ENCODE results near the gene KLB.

KLB gene

DNA sequence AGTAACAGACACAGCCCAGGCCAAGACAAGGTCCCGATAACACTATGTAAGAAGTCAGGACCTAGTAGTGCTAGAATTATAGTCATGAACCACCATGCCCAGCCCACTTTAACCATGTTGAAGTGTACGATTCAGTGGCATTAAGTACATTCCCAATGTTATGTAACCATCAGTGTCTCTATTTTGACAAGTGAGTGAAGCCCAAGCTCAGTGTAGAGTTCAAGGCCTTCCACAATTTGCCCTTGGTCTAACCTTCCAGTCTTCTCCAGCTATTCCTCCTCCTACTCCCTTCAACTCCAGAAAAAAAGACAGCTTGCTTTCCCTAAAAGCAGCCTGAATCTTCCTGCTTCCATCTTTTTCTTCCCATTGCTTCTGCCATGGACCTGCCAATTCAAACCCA lies 83.6 kb downstream of the KLB start:
- H3K9ac ChIP-seq (ENCODE audit: low read length), result no peak overlapping the region
- no peak overlapping the region for H3K4me3 ChIP-seq (ENCODE audit: low read length)
- no peaks in the 10 kb centered on the region for H3K4me1 ChIP-seq (ENCODE audit: low read length)
- DNase-seq, result no peak
- no peak overlapping the region for H2AFZ ChIP-seq (ENCODE audit: low read length)
- no peak for TF ChIP-seq EZH2 (optimal IDR thresholded peaks at IDR 0.05; ENCODE audit: low read depth, low read length)
- no peak for TF ChIP-seq EZH2phosphoT487 (IDR thresholded peaks at IDR 0.05; ENCODE audit: low read length)
- TF ChIP-seq, protein P1, sequence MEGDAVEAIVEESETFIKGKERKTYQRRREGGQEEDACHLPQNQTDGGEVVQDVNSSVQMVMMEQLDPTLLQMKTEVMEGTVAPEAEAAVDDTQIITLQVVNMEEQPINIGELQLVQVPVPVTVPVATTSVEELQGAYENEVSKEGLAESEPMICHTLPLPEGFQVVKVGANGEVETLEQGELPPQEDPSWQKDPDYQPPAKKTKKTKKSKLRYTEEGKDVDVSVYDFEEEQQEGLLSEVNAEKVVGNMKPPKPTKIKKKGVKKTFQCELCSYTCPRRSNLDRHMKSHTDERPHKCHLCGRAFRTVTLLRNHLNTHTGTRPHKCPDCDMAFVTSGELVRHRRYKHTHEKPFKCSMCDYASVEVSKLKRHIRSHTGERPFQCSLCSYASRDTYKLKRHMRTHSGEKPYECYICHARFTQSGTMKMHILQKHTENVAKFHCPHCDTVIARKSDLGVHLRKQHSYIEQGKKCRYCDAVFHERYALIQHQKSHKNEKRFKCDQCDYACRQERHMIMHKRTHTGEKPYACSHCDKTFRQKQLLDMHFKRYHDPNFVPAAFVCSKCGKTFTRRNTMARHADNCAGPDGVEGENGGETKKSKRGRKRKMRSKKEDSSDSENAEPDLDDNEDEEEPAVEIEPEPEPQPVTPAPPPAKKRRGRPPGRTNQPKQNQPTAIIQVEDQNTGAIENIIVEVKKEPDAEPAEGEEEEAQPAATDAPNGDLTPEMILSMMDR (IDR thresholded peaks at IDR 0.05; ENCODE audit: low read length), result no peak
- H3K36me3 ChIP-seq (replicated peaks; ENCODE audit: insufficient read depth, low read length), result no peaks in the 10 kb centered on the region
- H3K4me2 ChIP-seq (ENCODE audit: low read depth, low read length), result no peak overlapping the region
- H3K79me2 ChIP-seq (ENCODE audit: low read length), result no peaks in the 10 kb centered on the region
- no peaks in the 10 kb centered on the region for H3K9me3 ChIP-seq (replicated peaks; ENCODE audit: insufficient read depth, low read length)
- H3K27me3 ChIP-seq (replicated peaks; ENCODE audit: insufficient read depth, low read length), result no peaks in the 10 kb centered on the region
- H3F3A ChIP-seq (ENCODE audit: insufficient read depth, low read length), result no peaks in the 10 kb centered on the region
- H4K20me1 ChIP-seq (ENCODE audit: insufficient read depth, low read length), result no peaks in the 10 kb centered on the region
- H3K27ac ChIP-seq (ENCODE audit: low read length), result no peak overlapping the region
- H3K9me2 ChIP-seq (replicated peaks; ENCODE audit: insufficient read depth, low read length), result no peaks in the 10 kb centered on the region

DNA sequence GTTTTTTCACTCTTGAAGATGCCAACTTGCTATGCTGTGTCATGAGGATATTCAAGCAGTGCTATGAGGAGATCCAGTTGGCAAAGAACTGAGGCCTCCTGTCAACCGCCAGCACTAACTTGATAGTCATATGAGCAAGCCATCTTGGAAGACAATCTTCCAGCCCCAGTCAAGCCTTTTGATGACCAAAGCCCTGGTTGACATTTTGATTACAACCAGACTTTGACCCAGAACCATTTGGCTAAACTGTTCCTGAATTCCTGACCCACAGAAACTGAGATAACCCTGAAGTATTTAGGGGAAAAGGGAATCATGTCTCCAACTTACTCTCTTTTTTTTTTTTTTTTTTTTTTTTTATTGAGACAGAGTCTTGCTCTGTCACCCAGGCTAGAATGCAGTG lies 87.6 kb downstream of the KLB start:
- DNase-seq, result no peak
- Histone ChIP-seq H4K20me1 (ENCODE audit: insufficient read depth, low read length) (no peaks in the 10 kb centered on the region), H3K9me3 (replicated peaks; ENCODE audit: insufficient read depth, low read length) (no peaks in the 10 kb centered on the region), H3K79me2 (ENCODE audit: low read length) (no peaks in the 10 kb centered on the region), H3F3A (ENCODE audit: insufficient read depth, low read length) (no peaks in the 10 kb centered on the region), H3K4me3 (ENCODE audit: low read length) (no peak overlapping the region), H3K4me2 (ENCODE audit: low read depth, low read length) (no peak overlapping the region), H3K4me1 (ENCODE audit: low read length) (no peaks in the 10 kb centered on the region), H3K27me3 (replicated peaks; ENCODE audit: insufficient read depth, low read length) (no peaks in the 10 kb centered on the region), H3K36me3 (replicated peaks; ENCODE audit: insufficient read depth, low read length) (no peaks in the 10 kb centered on the region), H3K27ac (ENCODE audit: low read length) (no peak overlapping the region), H3K9me2 (replicated peaks; ENCODE audit: insufficient read depth, low read length) (no peaks in the 10 kb centered on the region), H3K9ac (ENCODE audit: low read length) (no peak overlapping the region), H2AFZ (ENCODE audit: low read length) (no peak overlapping the region)
- no peak for TF ChIP-seq EZH2phosphoT487 (IDR thresholded peaks at IDR 0.05; ENCODE audit: low read length)

DNA sequence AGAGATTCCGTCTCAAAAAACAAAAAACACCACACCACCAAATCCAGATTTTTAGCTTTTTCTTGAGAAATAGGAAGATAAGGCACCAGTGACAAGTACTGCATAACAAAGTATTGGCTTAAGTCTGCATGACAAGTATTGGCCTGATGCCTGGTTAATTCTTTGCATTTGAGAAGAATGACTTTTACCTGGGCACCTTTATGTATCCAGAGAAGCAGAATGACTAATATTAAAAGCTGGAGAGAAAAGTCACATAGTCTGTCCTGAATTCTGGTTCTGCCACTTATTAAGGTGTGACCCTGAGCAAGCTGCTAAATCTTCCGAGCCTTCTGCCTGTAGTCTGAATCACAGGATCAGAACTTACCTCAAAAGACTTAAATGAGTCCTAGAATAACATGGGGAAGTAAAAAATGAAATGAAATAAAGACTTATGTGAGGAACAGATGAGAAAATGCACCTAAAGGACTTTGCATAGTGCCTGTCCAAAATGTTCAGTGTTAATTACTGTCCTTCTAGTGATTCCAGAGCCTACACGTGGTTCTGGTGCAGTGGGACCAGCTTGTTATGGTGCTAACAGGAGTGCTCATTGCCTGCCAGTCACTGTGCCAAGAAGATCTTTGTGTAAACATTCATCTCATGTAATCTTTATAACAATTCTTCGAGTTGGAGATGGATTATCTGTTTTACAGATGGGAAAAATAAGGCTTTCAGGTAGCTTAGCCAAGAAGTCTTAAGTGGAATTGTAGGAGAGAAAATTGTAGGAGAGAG lies 88.9 kb downstream of the KLB start:
- H3F3A ChIP-seq (ENCODE audit: insufficient read depth, low read length), result no peaks in the 10 kb centered on the region
- H2AFZ ChIP-seq (ENCODE audit: low read length), result no peak overlapping the region
- H4K20me1 ChIP-seq (ENCODE audit: insufficient read depth, low read length), result no peaks in the 10 kb centered on the region
- no peak overlapping the region for H3K4me2 ChIP-seq (ENCODE audit: low read depth, low read length)
- no peaks in the 10 kb centered on the region for H3K9me3 ChIP-seq (replicated peaks; ENCODE audit: insufficient read depth, low read length)
- H3K9me2 ChIP-seq (replicated peaks; ENCODE audit: insufficient read depth, low read length), result no peaks in the 10 kb centered on the region
- no peaks in the 10 kb centered on the region for H3K4me1 ChIP-seq (ENCODE audit: low read length)
- TF ChIP-seq EZH2 (optimal IDR thresholded peaks at IDR 0.05; ENCODE audit: low read depth, low read length), result no peak
- TF ChIP-seq, protein P1 (IDR thresholded peaks at IDR 0.05; ENCODE audit: low read length), result no peak
- TF ChIP-seq EZH2phosphoT487 (IDR thresholded peaks at IDR 0.05; ENCODE audit: low read length), result no peak
- H3K79me2 ChIP-seq (ENCODE audit: low read length), result no peaks in the 10 kb centered on the region
- no peak overlapping the region for H3K27ac ChIP-seq (ENCODE audit: low read length)
- no peak overlapping the region for H3K4me3 ChIP-seq (ENCODE audit: low read length)
- DNase-seq, result no peak
- H3K27me3 ChIP-seq (replicated peaks; ENCODE audit: insufficient read depth, low read length), result no peaks in the 10 kb centered on the region
- H3K9ac ChIP-seq (ENCODE audit: low read length), result no peak overlapping the region
- H3K36me3 ChIP-seq (replicated peaks; ENCODE audit: insufficient read depth, low read length), result no peaks in the 10 kb centered on the region
